Osteoblast (primary cell): ENCODE measurements around the gene DGCR6. TPM values are rescaled to one million over a fixed set of nuclear protein-coding genes. Genes with fewer than 3 reads are reported as not detected.
"Not testable (repeated sequence)": the region's sequence is repeated elsewhere in the genome, so short reads cannot be mapped to it uniquely, and the experiment has no call there.

Experiments used
- DNase-seq: peaks from one replicate; pipeline ENCODE4 v3.0.0; 2011; ENCODE audit warnings: low spot score, mixed read lengths; ENCODE audit not compliant: insufficient read length; ENCODE audit errors: missing footprints
- H2AFZ ChIP-seq: 2 replicates; pipeline ENCODE4 v1.6.0; 2011; ENCODE audit warnings: mild to moderate bottlenecking, low read length
- H3K27ac ChIP-seq: 2 replicates; pipeline ENCODE4 v1.5.1; 2011; ENCODE audit warnings: mild to moderate bottlenecking, low read depth, low read length, moderate library complexity
- H3K27me3 ChIP-seq: 2 replicates; pipeline ENCODE4 v1.6.0; 2012; ENCODE audit warnings: mild to moderate bottlenecking, control low read depth, inconsistent platforms, low read length, moderate library complexity; ENCODE audit not compliant: insufficient read depth
- H3K36me3 ChIP-seq: 2 replicates; pipeline ENCODE4 v1.5.1; 2011; ENCODE audit warnings: mild to moderate bottlenecking, low read length, control low read depth, moderate library complexity; ENCODE audit not compliant: insufficient read depth
- H3K4me1 ChIP-seq: 2 replicates; pipeline ENCODE4 v1.5.1; 2011; ENCODE audit warnings: mild to moderate bottlenecking, low read length, control low read depth, moderate library complexity; ENCODE audit not compliant: insufficient read depth
- H3K4me2 ChIP-seq: 2 replicates; pipeline ENCODE4 v1.6.0; 2011; ENCODE audit warnings: mild to moderate bottlenecking, low read length; ENCODE audit not compliant: insufficient read depth
- H3K4me3 ChIP-seq: fragments of 200-600 bp; sonication (generic); 3 replicates; pipeline ENCODE4 v1.5.1; 2012; ENCODE audit warnings: mild to moderate bottlenecking, low read length, inconsistent platforms; ENCODE audit not compliant: insufficient read depth
- H3K79me2 ChIP-seq: 2 replicates; pipeline ENCODE4 v1.6.0; 2012; ENCODE audit warnings: mild to moderate bottlenecking, low read length, control low read depth, inconsistent platforms; ENCODE audit not compliant: insufficient read depth
- H3K9me3 ChIP-seq: 2 replicates; pipeline ENCODE4 v1.5.1; 2011; ENCODE audit warnings: low read depth, low read length, control low read depth
- H4K20me1 ChIP-seq: 2 replicates; pipeline ENCODE4 v1.6.0; 2012; ENCODE audit warnings: mild to moderate bottlenecking, low read length, control low read depth; ENCODE audit not compliant: insufficient read depth
- total RNA-seq: library from RNA; depleted of rRNA; stranded (reverse); fragments of >200 nt; gene quantifications from 2 replicates; pipeline ENCODE4 v1.2.3, GENCODE V29; 2012
- TF ChIP-seq, protein P1 (sequence below): IDR thresholded peaks from 2 replicates; pipeline ENCODE4 v1.5.1; 2011; ENCODE audit warnings: mild to moderate bottlenecking, low read depth, low read length, moderate library complexity; ENCODE audit errors: extremely low read depth

Gene DGCR6
- total RNA-seq, 1 donor, result 1.1 TPM

DNA sequence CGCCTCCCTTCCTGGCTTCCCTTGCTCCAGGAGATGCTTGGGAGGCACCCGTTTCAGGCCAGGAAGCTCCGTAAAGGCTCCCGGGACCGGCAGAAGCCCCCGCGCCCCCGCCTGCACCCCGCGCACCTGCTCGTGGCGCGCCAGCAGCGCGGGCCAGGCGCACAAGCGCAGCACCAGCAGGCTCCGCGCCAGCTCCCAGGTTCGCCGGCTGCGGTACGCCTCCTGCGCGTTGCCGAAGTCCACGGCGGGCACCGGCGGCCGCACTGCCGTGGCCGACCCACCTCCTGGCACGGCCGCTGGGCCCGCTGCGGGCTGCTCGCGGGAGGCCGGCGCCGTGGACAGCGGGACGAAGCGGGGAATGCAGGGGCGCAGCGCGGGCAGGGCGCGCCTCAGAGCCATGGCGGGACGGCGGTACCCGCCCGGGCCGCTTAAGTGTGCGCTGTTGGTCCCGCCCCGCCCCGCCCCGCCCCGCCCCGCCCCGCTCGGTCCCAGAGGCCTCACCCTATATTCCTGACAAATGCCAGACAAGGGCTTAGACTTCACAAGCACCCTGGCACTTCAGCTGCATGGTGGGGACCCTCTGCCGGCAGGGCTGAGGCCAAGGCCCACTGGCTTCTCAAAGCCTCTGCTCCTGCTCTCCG is 29.9 kb downstream of the DGCR6 start, which contains the start of gene PRODH:
PRODH (minus strand) TSS at position 405 of the 641 bp plus-strand sequence; CDS start at position 399, 6 bp downstream.
- Histone ChIP-seq H3K4me1 (no peaks in the 10 kb centered on the region), H3K9me3 (no peaks in the 10 kb centered on the region), H4K20me1 (no peaks in the 10 kb centered on the region), H3K27ac (no peak within 1 kb of the TSS), H3K79me2 (no peaks in the 10 kb centered on the region), H3K4me3 (no peak within 1 kb of the TSS), H3K4me2 (no peak within 1 kb of the TSS), H3K36me3 (no peaks in the 10 kb centered on the region), H2AFZ (no peak within 1 kb of the TSS), H3K27me3 (no peaks in the 10 kb centered on the region)
- DNase-seq, result no peak
- TF ChIP-seq, protein P1, sequence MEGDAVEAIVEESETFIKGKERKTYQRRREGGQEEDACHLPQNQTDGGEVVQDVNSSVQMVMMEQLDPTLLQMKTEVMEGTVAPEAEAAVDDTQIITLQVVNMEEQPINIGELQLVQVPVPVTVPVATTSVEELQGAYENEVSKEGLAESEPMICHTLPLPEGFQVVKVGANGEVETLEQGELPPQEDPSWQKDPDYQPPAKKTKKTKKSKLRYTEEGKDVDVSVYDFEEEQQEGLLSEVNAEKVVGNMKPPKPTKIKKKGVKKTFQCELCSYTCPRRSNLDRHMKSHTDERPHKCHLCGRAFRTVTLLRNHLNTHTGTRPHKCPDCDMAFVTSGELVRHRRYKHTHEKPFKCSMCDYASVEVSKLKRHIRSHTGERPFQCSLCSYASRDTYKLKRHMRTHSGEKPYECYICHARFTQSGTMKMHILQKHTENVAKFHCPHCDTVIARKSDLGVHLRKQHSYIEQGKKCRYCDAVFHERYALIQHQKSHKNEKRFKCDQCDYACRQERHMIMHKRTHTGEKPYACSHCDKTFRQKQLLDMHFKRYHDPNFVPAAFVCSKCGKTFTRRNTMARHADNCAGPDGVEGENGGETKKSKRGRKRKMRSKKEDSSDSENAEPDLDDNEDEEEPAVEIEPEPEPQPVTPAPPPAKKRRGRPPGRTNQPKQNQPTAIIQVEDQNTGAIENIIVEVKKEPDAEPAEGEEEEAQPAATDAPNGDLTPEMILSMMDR, result no peak

DNA sequence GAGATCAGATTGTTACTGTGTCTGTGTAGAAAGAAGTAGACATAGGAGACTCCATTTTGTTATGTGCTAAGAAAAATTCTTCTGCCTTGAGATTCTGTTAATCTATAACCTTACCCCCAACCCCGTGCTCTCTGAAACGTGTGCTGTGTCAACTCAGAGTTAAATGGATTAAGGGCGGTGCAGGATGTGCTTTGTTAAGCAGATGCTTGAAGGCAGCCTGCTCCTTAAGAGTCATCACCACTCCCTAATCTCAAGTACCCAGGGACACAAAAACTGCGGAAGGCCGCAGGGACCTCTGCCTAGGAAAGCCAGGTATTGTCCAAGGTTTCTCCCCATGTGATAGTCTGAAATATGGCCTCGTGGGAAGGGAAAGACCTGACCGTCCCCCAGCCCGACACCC is 32.6 kb downstream of the DGCR6 start:
- DNase-seq, H2AFZ ChIP-seq, H3K36me3 ChIP-seq, H3K4me3 ChIP-seq, H3K79me2 ChIP-seq, H4K20me1 ChIP-seq, H3K9me3 ChIP-seq, H3K4me1 ChIP-seq, H3K4me2 ChIP-seq, H3K27me3 ChIP-seq, H3K27ac ChIP-seq: not testable (repeated sequence)

DNA sequence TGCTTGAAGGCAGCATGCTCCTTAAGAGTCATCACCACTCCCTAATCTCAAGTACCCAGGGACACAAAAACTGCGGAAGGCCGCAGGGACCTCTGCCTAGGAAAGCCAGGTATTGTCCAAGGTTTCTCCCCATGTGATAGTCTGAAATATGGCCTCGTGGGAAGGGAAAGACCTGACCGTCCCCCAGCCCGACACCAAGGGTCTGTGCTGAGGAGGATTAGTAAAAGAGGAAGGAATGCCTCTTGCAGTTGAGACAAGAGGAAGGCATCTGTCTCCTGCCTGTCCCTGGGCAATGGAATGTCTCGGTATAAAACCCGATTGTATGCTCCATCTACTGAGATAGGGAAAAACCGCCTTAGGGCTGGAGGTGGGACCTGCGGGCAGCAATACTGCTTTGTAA is 41.0 kb downstream of the DGCR6 start:
- H3K9me3 ChIP-seq, H3K79me2 ChIP-seq, H3K36me3 ChIP-seq, H2AFZ ChIP-seq, H3K4me1 ChIP-seq, DNase-seq, H3K4me2 ChIP-seq, H3K4me3 ChIP-seq, H4K20me1 ChIP-seq, H3K27ac ChIP-seq: not testable (repeated sequence)
- H3K27me3 ChIP-seq, result peaks cover 18% of the 10 kb centered on the region

DNA sequence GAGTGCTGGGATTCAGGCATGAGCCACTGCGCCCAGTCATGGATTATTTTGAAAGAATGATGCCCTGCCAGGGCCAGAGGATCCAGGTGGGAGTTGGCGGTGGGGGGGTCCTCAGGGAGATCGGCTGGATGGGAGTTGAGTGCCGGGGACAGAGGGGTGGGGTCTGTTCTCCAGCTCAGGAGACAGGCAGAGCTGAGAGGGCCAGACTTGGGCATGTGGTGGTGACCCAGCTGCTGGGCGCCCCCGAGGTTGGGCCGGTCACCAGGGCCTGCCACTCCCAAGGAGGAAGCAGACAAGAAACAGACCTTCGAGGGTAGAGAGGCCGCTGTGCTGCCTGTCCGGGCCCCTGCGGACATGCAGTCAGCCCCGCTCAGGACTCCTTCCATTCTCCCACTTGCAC is 41.8 kb downstream of the DGCR6 start:
- H3K4me2 ChIP-seq, result no peak overlapping the region
- no peaks in the 10 kb centered on the region for H3K79me2 ChIP-seq
- DNase-seq, result no peak
- TF ChIP-seq, protein P1, result no peak
- H3K4me3 ChIP-seq, result no peak overlapping the region
- H2AFZ ChIP-seq, result no peak overlapping the region
- no peaks in the 10 kb centered on the region for H3K9me3 ChIP-seq
- H4K20me1 ChIP-seq, result no peaks in the 10 kb centered on the region
- no peak overlapping the region for H3K27ac ChIP-seq
- no peaks in the 10 kb centered on the region for H3K36me3 ChIP-seq
- no peaks in the 10 kb centered on the region for H3K4me1 ChIP-seq
- H3K27me3 ChIP-seq, result peaks cover 18% of the 10 kb centered on the region

DNA sequence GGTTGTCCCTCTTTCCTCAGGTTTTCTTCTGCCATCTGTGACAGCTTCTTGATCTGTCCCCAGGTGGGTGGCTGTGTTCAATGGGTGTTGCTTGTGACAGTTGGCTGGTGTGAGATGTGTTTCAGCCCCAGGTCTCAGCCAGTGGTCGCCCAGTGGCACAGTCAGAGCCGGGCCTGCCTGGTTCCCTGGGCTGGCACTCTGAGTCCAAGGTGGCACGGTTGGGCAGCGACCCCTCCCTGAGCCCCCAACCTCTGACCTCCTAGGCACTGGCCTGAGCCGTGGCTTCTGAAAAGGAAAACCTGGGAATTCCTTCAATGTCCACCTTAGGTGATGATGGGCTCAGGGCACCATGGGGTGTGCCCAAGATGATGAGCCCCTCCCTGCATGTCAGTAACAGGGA is 44.0 kb downstream of the DGCR6 start:
- H3K36me3 ChIP-seq, result no peaks in the 10 kb centered on the region
- TF ChIP-seq, protein P1, result no peak

More for the DNA sequence above, 44.0 kb downstream of the DGCR6 start:
- no peak for DNase-seq
- Histone ChIP-seq H3K4me3 (no peak overlapping the region), H3K4me1 (no peaks in the 10 kb centered on the region), H3K4me2 (no peak overlapping the region), H3K9me3 (no peaks in the 10 kb centered on the region), H3K79me2 (no peaks in the 10 kb centered on the region), H3K27ac (no peak overlapping the region), H4K20me1 (no peaks in the 10 kb centered on the region), H3K27me3 (peaks cover 18% of the 10 kb centered on the region), H2AFZ (no peak overlapping the region)
